HL-60 (cell line): ENCODE data around the gene ATP6AP1.

Experiments used
- DNase-seq, 2 experiments: peaks; one replicate each; pipeline ENCODE4 v3.0.0-alpha.2; 2010 to 2020; ENCODE audit warnings: low read depth in 1 of 2, low spot score in 1 of 2
- H3K27ac ChIP-seq: fragments of 250-450 bp; sonication (Bioruptor Pico); replicated peaks from 2 replicates; pipeline ENCODE4 v1.5.1; 2020; ENCODE audit warnings: mild to moderate bottlenecking, moderate library complexity
- H3K27me3 ChIP-seq: fragments of 250-450 bp; sonication (Bioruptor Pico); 2 replicates; pipeline ENCODE4 v1.5.1; 2021; ENCODE audit warnings: mild to moderate bottlenecking, moderate library complexity; ENCODE audit not compliant: insufficient read depth, poor library complexity, severe bottlenecking
- H3K4me3 ChIP-seq: replicated peaks from 2 replicates; pipeline ENCODE4 v1.5.1; 2011; ENCODE audit warnings: mild to moderate bottlenecking, control low read depth, low read length; ENCODE audit not compliant: insufficient read depth
- CTCF ChIP-seq: IDR thresholded peaks from one replicate; pipeline ENCODE4 v1.5.1; 2011; ENCODE audit warnings: low read length, control low read depth, inconsistent platforms; ENCODE audit not compliant: insufficient read depth
- GABPA ChIP-seq: IDR thresholded peaks from 2 replicates; pipeline ENCODE4 v1.6.1; 2012; ENCODE audit warnings: low read depth
- POLR2AphosphoS5 ChIP-seq: IDR thresholded peaks from 2 replicates; pipeline ENCODE4 v1.6.1; 2012; ENCODE audit warnings: low read depth
- REST ChIP-seq: IDR thresholded peaks from 2 replicates; pipeline ENCODE4 v1.6.1; 2012; ENCODE audit warnings: low read depth; ENCODE audit not compliant: insufficient replicate concordance
- SPI1 ChIP-seq: IDR thresholded peaks from 2 replicates; pipeline ENCODE4 v1.6.1; 2012; ENCODE audit warnings: low read depth, mild to moderate bottlenecking, borderline replicate concordance

Gene ATP6AP1

DNA sequence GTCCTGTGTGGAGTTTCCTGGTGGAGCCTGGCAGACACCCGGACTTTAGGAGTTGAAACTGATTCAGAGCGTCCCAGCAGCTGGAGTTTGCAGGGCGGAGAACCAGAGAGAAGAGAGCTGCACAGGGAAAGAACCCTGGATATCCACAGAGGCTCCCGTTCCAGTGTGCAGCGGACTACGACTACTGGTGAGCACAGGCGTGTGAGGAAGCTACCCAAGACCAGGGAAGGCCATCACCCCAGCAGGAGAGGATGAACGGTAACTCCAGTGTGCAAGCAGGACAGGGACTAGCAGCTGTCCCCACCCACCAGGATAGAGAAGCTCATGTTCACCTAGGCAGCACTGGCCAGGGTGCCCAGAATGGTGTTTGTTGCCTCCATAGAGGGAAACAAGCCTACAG, 48.3 kb downstream of the ATP6AP1 start:
- Histone ChIP-seq H3K27me3 (no peaks in the 10 kb centered on the region), H3K4me3 (no peak overlapping the region), H3K27ac (no peak overlapping the region)
- DNase-seq = no peak
- no peak for TF ChIP-seq POLR2AphosphoS5
- TF ChIP-seq GABPA = no peak
- TF ChIP-seq SPI1 = no peak
- TF ChIP-seq CTCF = no peak
- TF ChIP-seq REST = no peak

DNA sequence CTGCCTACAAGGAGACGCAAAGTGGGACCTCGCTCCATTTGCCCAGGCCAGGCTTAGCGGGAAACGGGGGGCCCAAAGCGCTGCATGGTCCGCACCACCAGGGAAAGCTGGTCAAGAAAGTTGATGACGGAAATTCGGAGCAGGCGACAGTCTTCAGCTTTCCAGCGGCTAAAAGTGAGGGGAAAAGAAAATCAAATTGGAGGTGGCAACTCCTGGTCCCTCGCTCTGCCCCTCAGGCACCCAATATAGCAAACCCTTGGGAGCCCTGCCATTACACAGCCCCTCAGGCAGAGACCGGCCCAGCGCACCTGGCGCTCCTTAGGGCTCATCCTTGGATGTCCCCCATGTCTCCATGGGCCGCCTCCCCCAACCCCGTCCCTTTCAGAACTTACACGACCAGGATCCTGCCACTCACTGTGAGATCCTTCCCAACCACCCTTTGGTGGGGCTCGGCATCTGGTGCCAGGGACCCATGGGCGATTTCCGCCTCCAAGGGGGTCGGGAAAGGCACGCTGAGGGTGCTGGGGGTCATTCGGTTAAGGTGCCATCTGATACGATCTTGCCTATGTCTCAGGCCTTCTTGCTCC, 49.5 kb downstream of the ATP6AP1 start:
- peak overlapping the region; percentile 63 for H3K4me3 ChIP-seq
- TF ChIP-seq GABPA = no peak
- no peak for TF ChIP-seq REST
- no peak for TF ChIP-seq SPI1
- no peak for TF ChIP-seq CTCF
- TF ChIP-seq POLR2AphosphoS5 = no peak
- H3K27me3 ChIP-seq = no peaks in the 10 kb centered on the region
- peak overlapping the region; percentile 36; the same call in 1 of the 2 replicates for H3K27ac ChIP-seq
- DNase-seq = no peak

- Histone ChIP-seq H3K27ac (peak within 1 kb of the TSS; percentile 92), H3K4me3 (peak within 1 kb of the TSS; percentile 63), H3K27me3 (no peaks in the 10 kb centered on the region)
- DNase-seq = peak; percentile 78 to 88
- TF ChIP-seq SPI1 = no peak
- TF ChIP-seq POLR2AphosphoS5 = peak; percentile 55; the same call in 1 of the 2 replicates
These were observed 50.5 kb downstream of the ATP6AP1 start, which contains the start of gene LAGE3 for GRCh38 chrX:154478728-154479622. Gene LAGE3, minus strand, starts transcription at chrX:154479281. Its CDS starts 366 bp downstream, at chrX:154478915.

- Histone ChIP-seq H3K27ac (no peak overlapping the region), H3K27me3 (no peaks in the 10 kb centered on the region), H3K4me3 (no peak overlapping the region)
- no peak for TF ChIP-seq GABPA
- TF ChIP-seq CTCF = no peak
- TF ChIP-seq REST = no peak
- TF ChIP-seq SPI1 = no peak
- TF ChIP-seq POLR2AphosphoS5 = no peak
- DNase-seq = no peak
These were observed 52.7 kb downstream of the ATP6AP1 start for GRCh38 chrX:154481195-154481594.
